ENCODE results near the gene C9. TPM values are rescaled to one million over a fixed set of nuclear protein-coding genes. Genes with fewer than 3 reads are reported as not detected.

The C9 gene
- total RNA-seq, 1 donor from 2014 or later: not detected

GRCh38 chr5:39376293-39376714 is 12.0 kb upstream of the C9 start:
- no peak overlapping the region for H3K4me3 ChIP-seq
- intact Hi-C loops (cut with DNase I): loop anchor here (5.0 kb wide), 1 partner anchor 171 kb away; no protein-coding TSS in a partner anchor
- no peaks in the 10 kb centered on the region for H3K27me3 ChIP-seq
- no peaks in the 10 kb centered on the region for H3K4me1 ChIP-seq
- H3K27ac ChIP-seq: peak overlapping the region; percentile 5
- TF ChIP-seq POLR2A (IDR thresholded peaks at IDR 0.05): no peak
- TF ChIP-seq CTCF (IDR thresholded peaks at IDR 0.05): peak; percentile 30 to 64 (median 49)
- peaks cover 0 to 37% of the 10 kb centered on the region in 2 donors for H3K36me3 ChIP-seq
- no peak for DNase-seq (ENCODE audit: extremely low spot score in 2 of 2)
- no peaks in the 10 kb centered on the region for H3K9me3 ChIP-seq

GRCh38 chr5:39373791-39374190 is 9.5 kb upstream of the C9 start:
- Histone ChIP-seq H3K27ac (no peak overlapping the region), H3K4me1 (no peaks in the 10 kb centered on the region), H3K27me3 (no peaks in the 10 kb centered on the region), H3K9me3 (no peaks in the 10 kb centered on the region), H3K4me3 (no peak overlapping the region), H3K36me3 (peaks cover 0 to 28% of the 10 kb centered on the region in 2 donors)
- DNase-seq (ENCODE audit: extremely low spot score in 2 of 2): no peak
- intact Hi-C loops (cut with DNase I): no loop called here
- TF ChIP-seq CTCF (IDR thresholded peaks at IDR 0.05): no peak
- TF ChIP-seq POLR2AphosphoS5 (IDR thresholded peaks at IDR 0.05; ENCODE audit: insufficient read depth in 1 of 2, low read depth in 1 of 2): no peak
- TF ChIP-seq POLR2A (IDR thresholded peaks at IDR 0.05): no peak

GRCh38 chr5:39371367-39371635 is 7.0 kb upstream of the C9 start:
- peaks cover 0 to 28% of the 10 kb centered on the region in 2 donors for H3K36me3 ChIP-seq
- H3K9me3 ChIP-seq: no peaks in the 10 kb centered on the region

GRCh38 chr5:39370555-39371366 is 6.5 kb upstream of the C9 start:
- Histone ChIP-seq H3K27me3 (no peaks in the 10 kb centered on the region), H3K4me1 (no peaks in the 10 kb centered on the region), H3K4me3 (no peak overlapping the region), H3K9me3 (no peaks in the 10 kb centered on the region), H3K36me3 (peaks cover 0 to 26% of the 10 kb centered on the region in 2 donors), H3K27ac (no peak overlapping the region)
- intact Hi-C loops (cut with DNase I): no loop called here
- TF ChIP-seq POLR2A (IDR thresholded peaks at IDR 0.05) (no peak), CTCF (IDR thresholded peaks at IDR 0.05) (no peak), POLR2AphosphoS5 (IDR thresholded peaks at IDR 0.05; ENCODE audit: insufficient read depth in 1 of 2, low read depth in 1 of 2) (no peak)
- no peak for DNase-seq (ENCODE audit: extremely low spot score in 2 of 2)

More at GRCh38 chr5:39371367-39371635, 7.0 kb upstream of the C9 start:
- Histone ChIP-seq H3K4me3 (no peak overlapping the region), H3K27ac (no peak overlapping the region), H3K4me1 (no peaks in the 10 kb centered on the region), H3K27me3 (no peaks in the 10 kb centered on the region)
- intact Hi-C loops (cut with DNase I): no loop called here
- TF ChIP-seq POLR2AphosphoS5 (IDR thresholded peaks at IDR 0.05; ENCODE audit: insufficient read depth in 1 of 2, low read depth in 1 of 2) (no peak), POLR2A (IDR thresholded peaks at IDR 0.05) (no peak), CTCF (IDR thresholded peaks at IDR 0.05) (no peak)
- no peak for DNase-seq (ENCODE audit: extremely low spot score in 2 of 2)

GRCh38 chr5:39369123-39369815 is 5.0 kb upstream of the C9 start:
- Histone ChIP-seq H3K4me1 (no peaks in the 10 kb centered on the region), H3K27ac (no peak overlapping the region), H3K9me3 (no peaks in the 10 kb centered on the region), H3K36me3 (peaks cover 0 to 17% of the 10 kb centered on the region in 2 donors), H3K4me3 (no peak overlapping the region), H3K27me3 (no peaks in the 10 kb centered on the region)
- TF ChIP-seq POLR2AphosphoS5 (IDR thresholded peaks at IDR 0.05; ENCODE audit: insufficient read depth in 1 of 2, low read depth in 1 of 2): no peak
- no peak for TF ChIP-seq POLR2A (IDR thresholded peaks at IDR 0.05)
- TF ChIP-seq CTCF (IDR thresholded peaks at IDR 0.05): no peak
- intact Hi-C loops (cut with DNase I): no loop called here
- DNase-seq (ENCODE audit: extremely low spot score in 2 of 2): no peak

All from vagina (tissue), 2 donors.